T-helper 2 cell treated with Interferon-gamma antibody and Interleukin-4, amounts not matched to agents 5 μg/mL and 100 μg/mL, for 36 hours (primary cell): Measurements from ENCODE around the gene TNNC2.
"Not testable (repeated sequence)": the region's sequence is repeated elsewhere in the genome, so short reads cannot be mapped to it uniquely, and the experiment has no call there.

Source experiments
- DNase-seq: peaks from one replicate; pipeline ENCODE4 v3.0.0; 2021; ENCODE audit warnings: low spot score
- H3K27ac Mint-ChIP-seq: one replicate; pipeline ENCODE4 v1.8.0; 2021; ENCODE audit warnings: mild to moderate bottlenecking, mixed read lengths
- H3K27me3 Mint-ChIP-seq: one replicate; pipeline ENCODE4 v1.8.0; 2021; ENCODE audit warnings: low read depth, mixed read lengths
- H3K36me3 Mint-ChIP-seq: one replicate; pipeline ENCODE4 v1.8.0; 2021; ENCODE audit warnings: low read depth, mixed read lengths
- H3K4me1 Mint-ChIP-seq: one replicate; pipeline ENCODE4 v1.8.0; 2021; ENCODE audit warnings: low read depth, mixed read lengths
- H3K4me3 Mint-ChIP-seq: one replicate; pipeline ENCODE4 v1.8.0; 2022; ENCODE audit warnings: mild to moderate bottlenecking, moderate library complexity, mixed read lengths
- H3K9me3 Mint-ChIP-seq: one replicate; pipeline ENCODE4 v1.8.0; 2021; ENCODE audit warnings: mixed read lengths

The TNNC2 gene

GRCh38 chr20:45821947-45822346 is 5.2 kb downstream of the TNNC2 start:
- no peak overlapping the region for H3K27ac Mint-ChIP-seq
- no peaks in the 10 kb centered on the region for H3K9me3 Mint-ChIP-seq
- H3K4me1 Mint-ChIP-seq, result peaks cover 20% of the 10 kb centered on the region
- peaks cover 33% of the 10 kb centered on the region for H3K27me3 Mint-ChIP-seq
- H3K4me3 Mint-ChIP-seq, result no peak overlapping the region
- no peak for DNase-seq
- H3K36me3 Mint-ChIP-seq, result peaks cover 9% of the 10 kb centered on the region

DNA sequence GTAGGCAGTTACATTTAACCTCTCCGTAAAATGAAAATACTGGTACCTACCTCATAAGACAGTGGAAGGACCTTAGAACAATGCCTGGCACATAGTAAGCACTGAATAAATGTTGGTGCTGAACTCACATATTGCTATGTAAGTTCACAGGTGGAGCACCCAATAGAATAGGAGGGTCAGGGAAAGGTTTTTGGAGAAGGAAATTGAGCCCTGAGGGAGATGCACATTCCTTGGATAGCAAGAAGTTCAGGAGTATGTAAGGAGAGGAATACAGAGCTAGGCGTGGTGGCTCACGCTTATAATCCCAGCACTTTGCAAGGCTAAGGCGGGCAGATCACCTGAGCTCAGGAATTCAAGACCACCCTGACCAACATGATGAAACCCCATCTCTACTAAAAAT is 7.6 kb downstream of the TNNC2 start:
- Mint-ChIP-seq H3K9me3 (no peaks in the 10 kb centered on the region), H3K27me3 (peaks cover 29% of the 10 kb centered on the region), H3K36me3 (peaks cover 23% of the 10 kb centered on the region), H3K27ac (no peak overlapping the region), H3K4me1 (peaks cover 25% of the 10 kb centered on the region), H3K4me3 (no peak overlapping the region)
- no peak for DNase-seq

- Mint-ChIP-seq H3K4me1 (peaks cover 25% of the 10 kb centered on the region), H3K4me3 (no peak overlapping the region), H3K27me3 (peaks cover 18% of the 10 kb centered on the region), H3K36me3 (peaks cover 28% of the 10 kb centered on the region), H3K27ac (no peak overlapping the region), H3K9me3 (no peaks in the 10 kb centered on the region)
- no peak for DNase-seq
Measured at GRCh38 chr20:45818239-45818638, 8.9 kb downstream of the TNNC2 start.

GRCh38 chr20:45817376-45818194 is 9.5 kb downstream of the TNNC2 start:
- Mint-ChIP-seq H3K36me3 (peaks cover 34% of the 10 kb centered on the region), H3K4me1 (peaks cover 23% of the 10 kb centered on the region), H3K27ac (no peak overlapping the region), H3K27me3 (peaks cover 11% of the 10 kb centered on the region), H3K9me3 (no peaks in the 10 kb centered on the region), H3K4me3 (no peak overlapping the region)
- no peak for DNase-seq

DNA sequence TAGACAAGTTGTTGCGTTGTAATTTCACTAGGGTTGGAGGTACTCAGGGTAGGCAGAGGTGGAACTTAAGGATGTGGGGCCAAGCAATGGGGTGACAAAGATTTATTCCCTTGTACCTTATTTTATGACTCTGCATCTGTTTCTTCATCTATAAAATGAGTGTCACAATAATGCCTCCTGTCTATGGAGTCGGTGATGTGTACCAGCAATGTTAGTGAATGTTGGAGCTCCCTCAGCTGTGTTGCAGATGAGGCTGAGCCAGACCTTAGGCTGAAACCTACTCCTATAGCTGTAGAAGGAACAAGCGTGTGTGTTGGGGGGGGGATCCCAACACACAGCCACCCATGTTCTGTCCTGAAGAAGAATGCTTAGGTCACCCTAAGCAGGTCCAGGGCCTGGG is 10.2 kb downstream of the TNNC2 start:
- Mint-ChIP-seq H3K36me3 (peaks cover 39% of the 10 kb centered on the region), H3K4me3 (no peak overlapping the region), H3K4me1 (peaks cover 23% of the 10 kb centered on the region), H3K27ac (no peak overlapping the region), H3K9me3 (no peaks in the 10 kb centered on the region), H3K27me3 (peaks cover 5% of the 10 kb centered on the region)
- DNase-seq, result no peak

DNA sequence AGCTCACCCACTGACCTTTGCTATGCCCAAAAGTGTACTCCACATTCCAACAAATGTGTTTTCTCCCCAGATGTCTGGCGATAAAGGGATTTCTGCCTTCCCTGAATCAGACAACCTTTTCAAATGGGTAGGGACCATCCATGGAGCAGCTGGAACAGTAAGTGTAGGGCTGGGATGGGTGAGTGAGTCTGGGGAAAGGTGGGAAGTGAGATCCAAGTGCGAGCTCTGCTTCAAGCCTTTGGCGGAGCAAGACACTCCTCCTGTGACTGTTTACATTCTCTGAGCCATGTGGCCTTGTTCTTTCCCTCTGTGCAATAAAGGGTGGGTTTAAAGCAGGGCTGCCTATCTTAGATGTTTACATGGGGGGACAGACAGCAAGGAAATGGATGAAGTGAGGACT is 12.8 kb downstream of the TNNC2 start:
- Mint-ChIP-seq H3K4me3 (peak overlapping the region; percentile 38), H3K36me3 (peaks cover 58% of the 10 kb centered on the region), H3K4me1 (peaks cover 29% of the 10 kb centered on the region), H3K9me3 (no peaks in the 10 kb centered on the region), H3K27ac (no peak overlapping the region), H3K27me3 (no peaks in the 10 kb centered on the region)
- DNase-seq, result no peak

DNA sequence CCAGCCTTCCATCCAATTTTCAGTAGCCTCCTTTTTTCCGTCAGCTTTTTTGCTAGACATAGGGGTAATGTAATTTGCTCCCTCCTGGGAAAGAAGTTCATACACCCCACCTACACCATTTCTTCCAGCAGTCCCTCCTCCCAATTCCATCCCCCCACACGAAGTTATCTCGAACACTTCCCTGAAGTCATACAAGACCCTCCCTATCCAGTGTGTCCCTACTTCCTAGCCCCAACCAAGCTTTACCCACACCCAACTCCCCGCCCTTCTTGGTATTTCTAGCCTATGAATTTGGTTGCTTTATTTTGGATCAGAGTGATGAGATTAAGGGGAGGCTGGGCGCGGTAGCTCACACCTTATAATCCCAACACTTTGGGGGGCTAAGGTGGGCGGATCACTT is 13.6 kb downstream of the TNNC2 start:
- Mint-ChIP-seq H3K27me3 (no peaks in the 10 kb centered on the region), H3K27ac (peak overlapping the region; percentile 85), H3K4me3 (peak overlapping the region; percentile 98), H3K36me3 (peaks cover 61% of the 10 kb centered on the region), H3K9me3 (no peaks in the 10 kb centered on the region), H3K4me1 (peaks cover 29% of the 10 kb centered on the region)
- DNase-seq, result no peak

- peak overlapping the region; percentile 85 for H3K27ac Mint-ChIP-seq
- no peaks in the 10 kb centered on the region for H3K27me3 Mint-ChIP-seq
- H3K4me1 Mint-ChIP-seq, result peaks cover 29% of the 10 kb centered on the region
- H3K9me3 Mint-ChIP-seq, result no peaks in the 10 kb centered on the region
- peak overlapping the region; percentile 98 for H3K4me3 Mint-ChIP-seq
- H3K36me3 Mint-ChIP-seq, result peaks cover 64% of the 10 kb centered on the region
- DNase-seq, result no peak
Measured at GRCh38 chr20:45813006-45813340, 14.1 kb downstream of the TNNC2 start.

DNA sequence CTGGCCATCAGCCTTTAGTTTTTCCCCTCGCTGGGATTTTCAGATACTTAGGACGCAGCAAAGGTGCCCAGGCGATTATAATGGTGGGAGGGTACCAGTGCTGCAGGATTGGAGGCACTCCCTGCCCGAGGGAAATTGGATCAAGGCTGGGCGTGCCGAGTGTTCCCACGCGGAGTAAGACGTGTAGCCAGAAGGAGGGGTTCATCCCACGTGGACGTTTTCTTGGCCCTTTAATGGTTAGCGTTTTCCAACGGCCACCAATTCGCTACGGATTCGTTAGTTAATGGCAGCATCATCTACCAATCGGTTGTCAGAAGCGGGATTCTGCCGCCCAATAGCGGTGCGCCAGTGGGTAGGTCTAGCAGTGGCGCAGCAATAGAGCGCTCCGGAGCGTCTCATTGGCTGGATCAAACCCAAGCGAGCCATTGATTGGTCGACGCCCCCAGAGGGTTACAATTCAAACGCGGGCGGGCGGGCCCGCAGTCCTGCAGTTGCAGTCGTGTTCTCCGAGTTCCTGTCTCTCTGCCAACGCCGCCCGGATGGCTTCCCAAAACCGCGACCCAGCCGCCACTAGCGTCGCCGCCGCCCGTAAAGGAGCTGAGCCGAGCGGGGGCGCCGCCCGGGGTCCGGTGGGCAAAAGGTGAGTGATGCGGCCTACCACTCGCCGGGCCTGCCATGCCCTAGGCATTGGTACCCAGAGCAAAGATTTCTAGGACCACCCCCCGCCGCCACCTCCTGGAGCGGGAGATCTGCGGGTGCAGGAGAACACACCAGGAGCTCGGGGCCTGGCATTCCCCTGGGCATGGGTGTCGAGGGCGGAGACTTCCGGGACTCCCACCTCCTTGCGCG is 14.7 kb downstream of the TNNC2 start, which contains the start of gene UBE2C:
TSS of gene UBE2C (plus strand) at position 488 of the 849 bp plus-strand sequence. CDS start at position 540, 52 bp downstream.
- Mint-ChIP-seq H3K4me1 (peaks cover 26% of the 10 kb centered on the region), H3K27me3 (no peaks in the 10 kb centered on the region), H3K4me3 (peak within 1 kb of the TSS; percentile 98), H3K27ac (peak within 1 kb of the TSS; percentile 85), H3K9me3 (no peaks in the 10 kb centered on the region), H3K36me3 (peaks cover 60% of the 10 kb centered on the region)
- DNase-seq, result peak; percentile 96

- H3K36me3 Mint-ChIP-seq, result peaks cover 50% of the 10 kb centered on the region
- no peaks in the 10 kb centered on the region for H3K9me3 Mint-ChIP-seq
- no peak for DNase-seq
- H3K27me3 Mint-ChIP-seq, result no peaks in the 10 kb centered on the region
- H3K27ac Mint-ChIP-seq, result no peak overlapping the region
- no peak overlapping the region for H3K4me3 Mint-ChIP-seq
- H3K4me1 Mint-ChIP-seq, result peaks cover 18% of the 10 kb centered on the region
Measured at GRCh38 chr20:45810191-45810970, 16.7 kb downstream of the TNNC2 start.

- Mint-ChIP-seq H3K9me3 (no peaks in the 10 kb centered on the region), H3K36me3 (peaks cover 42% of the 10 kb centered on the region), H3K4me1 (peaks cover 6% of the 10 kb centered on the region), H3K4me3 (no peak overlapping the region), H3K27ac (no peak overlapping the region), H3K27me3 (no peaks in the 10 kb centered on the region)
- DNase-seq, result no peak
Measured at GRCh38 chr20:45801851-45802250, 25.3 kb downstream of the TNNC2 start.

DNA sequence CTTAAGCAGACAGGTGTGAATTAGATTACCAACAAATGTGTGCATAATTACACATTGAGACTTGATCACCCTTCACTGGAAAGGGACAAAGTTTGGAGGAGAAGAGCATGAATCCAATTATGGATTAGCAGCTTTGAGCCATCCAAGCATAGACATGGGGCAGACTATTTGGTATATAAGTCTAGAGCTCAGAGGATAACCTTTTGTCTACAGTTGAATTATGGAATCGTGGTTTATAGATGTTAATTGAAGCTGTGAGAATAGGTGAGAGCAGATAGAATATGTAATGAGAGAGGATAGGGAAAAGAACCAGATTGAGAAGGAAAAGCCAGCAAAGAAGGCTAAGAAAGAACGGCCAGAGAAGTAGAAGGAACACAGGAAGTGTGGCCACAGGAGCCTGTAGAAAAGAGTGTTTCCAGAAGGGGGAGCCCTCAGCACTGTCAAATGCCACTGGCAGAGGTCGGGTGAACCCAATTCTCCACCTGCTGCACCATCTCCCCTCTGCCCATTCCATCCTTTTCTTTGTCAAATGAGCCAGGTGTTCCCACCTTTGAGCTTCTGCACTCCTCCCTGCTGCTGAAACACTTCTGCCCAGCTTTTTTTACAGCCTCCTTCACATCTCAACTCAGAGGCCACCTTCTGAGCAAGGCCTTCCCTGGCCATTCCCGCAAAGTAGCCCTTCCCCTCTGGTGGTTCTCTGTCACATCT is 28.0 kb downstream of the TNNC2 start:
- H3K27ac Mint-ChIP-seq, result peak overlapping the region; percentile 34
- peaks cover 46% of the 10 kb centered on the region for H3K36me3 Mint-ChIP-seq
- no peaks in the 10 kb centered on the region for H3K9me3 Mint-ChIP-seq
- H3K4me3 Mint-ChIP-seq, result no peak overlapping the region
- peak; percentile 40 for DNase-seq
- H3K27me3 Mint-ChIP-seq, result no peaks in the 10 kb centered on the region
- peaks cover 6% of the 10 kb centered on the region for H3K4me1 Mint-ChIP-seq

DNA sequence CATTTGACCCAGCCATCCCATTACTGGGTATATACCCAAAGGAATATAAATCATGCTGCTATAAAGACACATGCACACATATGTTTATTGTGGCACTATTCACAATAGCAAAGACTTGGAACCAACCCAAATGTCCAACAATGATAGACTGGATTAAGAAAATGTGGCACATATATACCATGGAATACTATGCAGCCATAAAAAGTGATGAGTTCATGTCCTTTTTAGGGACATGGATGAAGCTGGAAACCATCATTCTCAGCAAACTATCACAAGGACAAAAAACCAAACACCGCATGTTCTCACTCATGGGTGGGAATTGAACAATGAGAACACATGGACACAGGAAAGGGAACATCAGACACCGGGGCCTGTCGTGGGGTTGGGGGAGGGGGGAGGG is 29.2 kb downstream of the TNNC2 start:
- H3K4me3 Mint-ChIP-seq, DNase-seq, H3K27ac Mint-ChIP-seq, H3K9me3 Mint-ChIP-seq, H3K4me1 Mint-ChIP-seq, H3K27me3 Mint-ChIP-seq: not testable (repeated sequence)
- peaks cover 41% of the 10 kb centered on the region for H3K36me3 Mint-ChIP-seq
